ENCODE results near the gene XRCC3. TPM values are rescaled to one million over a fixed set of nuclear protein-coding genes. Genes with fewer than 3 reads are reported as not detected.
"Not testable (repeated sequence)": the region's sequence is repeated elsewhere in the genome, so short reads cannot be mapped to it uniquely, and the experiment has no call there.

The XRCC3 gene
- total and polyA plus RNA-seq, 2 experiments from 2014 or later: 7.7 to 9.1 TPM

DNA sequence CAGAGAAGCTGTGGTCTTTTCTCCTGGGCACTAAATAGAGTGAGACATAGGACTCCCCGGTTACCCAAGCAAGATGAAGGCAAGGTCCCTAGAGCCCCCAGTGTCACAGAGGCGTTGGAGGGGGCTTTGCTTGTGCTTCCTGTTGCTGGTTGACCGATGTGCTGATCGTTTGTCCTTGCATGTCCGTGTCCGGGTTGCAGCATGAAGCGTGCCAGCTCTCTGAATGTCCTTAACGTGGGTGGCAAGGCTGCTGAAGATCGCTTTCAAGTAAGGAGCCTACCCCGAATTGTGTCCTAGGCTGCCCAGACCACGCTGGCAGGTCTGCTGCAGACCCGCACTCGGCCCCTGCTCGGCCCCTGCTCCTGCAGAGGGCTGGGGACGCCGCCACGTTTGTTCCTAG, 23.1 kb downstream of the XRCC3 start:
- Histone ChIP-seq H3K9me2 (replicated peaks; ENCODE audit: insufficient read depth) (no peaks in the 10 kb centered on the region), H3K4me1 (ENCODE audit: insufficient read depth) (peaks cover 19% of the 10 kb centered on the region), H3K36me3 (replicated peaks; ENCODE audit: insufficient read depth, low read depth) (no peaks in the 10 kb centered on the region), H2AFZ (no peak overlapping the region), H3K27me3 (no peaks in the 10 kb centered on the region), H3K79me2 (peaks cover 10% of the 10 kb centered on the region), H3K9me3 (ENCODE audit: low read depth) (no peaks in the 10 kb centered on the region), H3K27ac (no peak overlapping the region), H4K20me1 (ENCODE audit: insufficient read depth, poor library complexity, severe bottlenecking) (peaks cover 10% of the 10 kb centered on the region), H3K4me3 (no peak overlapping the region), H3K4me2 (no peak overlapping the region)
- TF ChIP-seq EZH2phosphoT487 (IDR thresholded peaks at IDR 0.05; ENCODE audit: low read depth, severe bottlenecking, unreplicated experiment) (no peak), EZH2 (IDR thresholded peaks at IDR 0.05; ENCODE audit: borderline replicate concordance) (no peak)
- TF ChIP-seq, protein P1, sequence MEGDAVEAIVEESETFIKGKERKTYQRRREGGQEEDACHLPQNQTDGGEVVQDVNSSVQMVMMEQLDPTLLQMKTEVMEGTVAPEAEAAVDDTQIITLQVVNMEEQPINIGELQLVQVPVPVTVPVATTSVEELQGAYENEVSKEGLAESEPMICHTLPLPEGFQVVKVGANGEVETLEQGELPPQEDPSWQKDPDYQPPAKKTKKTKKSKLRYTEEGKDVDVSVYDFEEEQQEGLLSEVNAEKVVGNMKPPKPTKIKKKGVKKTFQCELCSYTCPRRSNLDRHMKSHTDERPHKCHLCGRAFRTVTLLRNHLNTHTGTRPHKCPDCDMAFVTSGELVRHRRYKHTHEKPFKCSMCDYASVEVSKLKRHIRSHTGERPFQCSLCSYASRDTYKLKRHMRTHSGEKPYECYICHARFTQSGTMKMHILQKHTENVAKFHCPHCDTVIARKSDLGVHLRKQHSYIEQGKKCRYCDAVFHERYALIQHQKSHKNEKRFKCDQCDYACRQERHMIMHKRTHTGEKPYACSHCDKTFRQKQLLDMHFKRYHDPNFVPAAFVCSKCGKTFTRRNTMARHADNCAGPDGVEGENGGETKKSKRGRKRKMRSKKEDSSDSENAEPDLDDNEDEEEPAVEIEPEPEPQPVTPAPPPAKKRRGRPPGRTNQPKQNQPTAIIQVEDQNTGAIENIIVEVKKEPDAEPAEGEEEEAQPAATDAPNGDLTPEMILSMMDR (IDR thresholded peaks at IDR 0.05; ENCODE audit: poor library complexity): no peak
- 100% methylated on average over 17 of the region's 17 CpGs for WGBS (ENCODE audit: low lambda C conversion rate, missing lambda C conversion rate)
- no peak for DNase-seq (ENCODE audit: low spot score)

DNA sequence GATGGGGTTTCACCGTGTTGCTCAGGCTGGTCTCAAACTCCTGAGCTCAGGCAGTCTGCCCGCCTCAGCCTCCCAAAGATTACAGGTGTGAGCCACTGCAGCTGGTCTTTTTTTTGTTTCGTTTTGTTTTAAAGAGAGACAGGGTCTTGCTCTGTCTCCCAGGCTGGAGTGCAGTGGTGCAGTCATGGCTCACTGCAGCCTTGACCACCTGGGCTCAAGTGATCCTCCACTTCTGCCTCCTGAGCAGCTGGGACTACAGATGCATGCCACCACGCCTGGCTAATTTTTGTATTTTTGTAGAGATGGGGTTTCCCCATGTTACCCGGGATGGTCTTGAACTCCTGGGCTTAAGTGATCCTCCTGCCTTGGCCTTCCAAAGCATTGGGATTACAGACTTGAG, 23.6 kb downstream of the XRCC3 start:
- H3K79me2 ChIP-seq: peaks cover 10% of the 10 kb centered on the region
- peaks cover 14% of the 10 kb centered on the region for H3K4me1 ChIP-seq (ENCODE audit: insufficient read depth)
- not testable (repeated sequence) for H2AFZ ChIP-seq; H3K4me3 ChIP-seq; H3K9me2 ChIP-seq (replicated peaks; ENCODE audit: insufficient read depth); H3K4me2 ChIP-seq; H4K20me1 ChIP-seq (ENCODE audit: insufficient read depth, poor library complexity, severe bottlenecking); DNase-seq (ENCODE audit: low spot score); H3K36me3 ChIP-seq (replicated peaks; ENCODE audit: insufficient read depth, low read depth); H3K9me3 ChIP-seq (ENCODE audit: low read depth); H3K27ac ChIP-seq; H3K27me3 ChIP-seq
- WGBS (ENCODE audit: low lambda C conversion rate, missing lambda C conversion rate): 95% methylated on average over 5 of the region's 5 CpGs

DNA sequence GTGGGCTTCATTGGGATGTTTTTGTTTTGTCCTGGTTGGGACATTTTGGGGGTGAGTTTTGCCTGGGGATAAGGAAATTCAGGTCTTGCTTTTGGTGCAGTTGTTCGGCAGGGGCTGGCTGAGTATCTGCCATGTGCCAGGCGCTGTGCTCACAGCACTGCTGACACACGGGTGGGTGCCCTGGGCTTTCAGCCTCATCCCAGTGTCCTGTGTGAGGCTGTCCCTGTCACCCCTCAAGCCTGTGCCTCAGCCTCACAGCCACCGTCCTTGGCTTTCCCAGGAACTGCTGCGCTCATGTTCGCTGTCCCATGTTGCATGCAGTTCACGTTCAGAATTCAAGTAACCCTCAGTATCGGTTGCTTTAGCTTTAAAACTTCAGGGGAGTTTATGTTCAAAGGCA, 24.9 kb downstream of the XRCC3 start:
- H4K20me1 ChIP-seq (ENCODE audit: insufficient read depth, poor library complexity, severe bottlenecking): peaks cover 3% of the 10 kb centered on the region
- no peaks in the 10 kb centered on the region for H3K9me3 ChIP-seq (ENCODE audit: low read depth)
- no peak overlapping the region for H3K27ac ChIP-seq
- peaks cover 10% of the 10 kb centered on the region for H3K79me2 ChIP-seq
- 98% methylated on average over 7 of the region's 8 CpGs for WGBS (ENCODE audit: low lambda C conversion rate, missing lambda C conversion rate)
- H2AFZ ChIP-seq: no peak overlapping the region
- H3K4me3 ChIP-seq: no peak overlapping the region
- DNase-seq (ENCODE audit: low spot score): no peak
- H3K4me1 ChIP-seq (ENCODE audit: insufficient read depth): peaks cover under 1% of the 10 kb centered on the region
- no peaks in the 10 kb centered on the region for H3K27me3 ChIP-seq
- no peaks in the 10 kb centered on the region for H3K9me2 ChIP-seq (replicated peaks; ENCODE audit: insufficient read depth)
- no peaks in the 10 kb centered on the region for H3K36me3 ChIP-seq (replicated peaks; ENCODE audit: insufficient read depth, low read depth)
- no peak overlapping the region for H3K4me2 ChIP-seq
- TF ChIP-seq EZH2 (IDR thresholded peaks at IDR 0.05; ENCODE audit: borderline replicate concordance): no peak
- TF ChIP-seq, protein P1 (IDR thresholded peaks at IDR 0.05; ENCODE audit: poor library complexity): no peak
- TF ChIP-seq EZH2phosphoT487 (IDR thresholded peaks at IDR 0.05; ENCODE audit: low read depth, severe bottlenecking, unreplicated experiment): no peak

DNA sequence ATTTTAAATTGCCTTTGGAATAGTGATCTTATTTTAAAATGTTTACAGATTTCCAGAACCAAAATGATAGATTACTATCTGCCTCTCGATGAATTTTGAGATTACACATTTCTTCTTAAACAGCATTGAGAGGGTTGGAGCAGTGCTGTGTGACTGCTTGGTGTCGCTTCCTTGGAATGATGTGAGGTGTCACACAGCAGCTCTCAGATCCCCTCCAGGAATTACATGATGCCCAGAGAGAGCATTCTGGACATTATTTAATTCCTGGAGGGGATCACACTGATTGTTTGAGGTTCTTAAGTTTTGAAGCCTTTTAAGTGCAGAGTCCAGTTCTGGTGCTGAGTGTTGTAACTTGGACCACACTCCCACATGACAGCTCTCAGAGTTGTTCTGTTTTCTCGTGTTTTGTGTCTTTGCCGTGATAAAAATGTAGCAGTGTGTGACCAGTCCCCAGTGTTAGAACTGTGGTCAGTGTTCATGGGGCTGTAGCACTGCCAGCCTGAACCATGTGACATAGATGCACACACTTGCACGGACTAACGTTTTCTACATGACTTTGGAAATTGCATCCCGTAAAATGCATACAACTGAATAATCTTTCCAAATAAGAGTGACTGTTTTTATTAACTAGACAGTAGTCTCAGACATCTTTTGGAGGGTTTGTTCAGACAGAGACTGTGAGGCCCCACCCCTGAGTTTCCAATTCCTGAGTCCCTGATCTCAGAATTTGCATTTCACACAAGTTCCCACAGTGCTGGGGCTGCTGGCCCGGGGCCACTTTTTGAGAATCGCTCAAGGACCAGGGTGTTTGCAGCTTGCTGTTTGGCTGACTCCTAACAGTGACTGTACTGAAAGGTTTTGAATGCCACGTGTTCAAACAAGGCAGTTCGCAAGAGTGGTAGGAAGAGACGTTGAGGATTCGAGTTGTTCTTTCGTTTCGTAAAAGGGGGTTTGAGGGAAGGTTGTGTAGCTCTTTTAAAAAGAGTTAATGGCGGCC, 26.0 kb downstream of the XRCC3 start:
- no peak overlapping the region for H3K27ac ChIP-seq
- peaks cover 3% of the 10 kb centered on the region for H4K20me1 ChIP-seq (ENCODE audit: insufficient read depth, poor library complexity, severe bottlenecking)
- H3K9me2 ChIP-seq (replicated peaks; ENCODE audit: insufficient read depth): no peaks in the 10 kb centered on the region
- H3K4me1 ChIP-seq (ENCODE audit: insufficient read depth): no peaks in the 10 kb centered on the region
- 93% methylated on average over 16 of the region's 16 CpGs for WGBS (ENCODE audit: low lambda C conversion rate, missing lambda C conversion rate)
- H3K36me3 ChIP-seq (replicated peaks; ENCODE audit: insufficient read depth, low read depth): no peaks in the 10 kb centered on the region
- no peak overlapping the region for H2AFZ ChIP-seq
- DNase-seq (ENCODE audit: low spot score): no peak
- no peak overlapping the region for H3K4me2 ChIP-seq
- peaks cover 5% of the 10 kb centered on the region for H3K79me2 ChIP-seq
- no peak overlapping the region for H3K4me3 ChIP-seq
- no peaks in the 10 kb centered on the region for H3K27me3 ChIP-seq
- TF ChIP-seq EZH2 (IDR thresholded peaks at IDR 0.05; ENCODE audit: borderline replicate concordance) (no peak), EZH2phosphoT487 (IDR thresholded peaks at IDR 0.05; ENCODE audit: low read depth, severe bottlenecking, unreplicated experiment) (no peak)
- TF ChIP-seq, protein P1 (IDR thresholded peaks at IDR 0.05; ENCODE audit: poor library complexity): no peak
- H3K9me3 ChIP-seq (ENCODE audit: low read depth): no peaks in the 10 kb centered on the region
